Breast epithelium (tissue), 3 donors: ENCODE data around the gene AKAP9.

ENCODE experiments used
- POLR2A ChIP-seq: fragments of 450-650 bp; IDR thresholded peaks from one replicate; pipeline ENCODE4 v1.6.1; 2016; ENCODE audit warnings: antibody characterized with exemption, mild to moderate bottlenecking, moderate library complexity
- POLR2AphosphoS5 ChIP-seq, 3 donors: sonication (generic); formaldehyde crosslinking; IDR thresholded peaks; one replicate each; pipeline ENCODE4 v1.6.1; 2017; ENCODE audit warnings: antibody characterized with exemption in 3 of 3

- TF ChIP-seq POLR2AphosphoS5 (IDR thresholded peaks at IDR 0.05) (no peak), POLR2A (no peak)
Observed at GRCh38 chr7:91947948-91948347, 7.3 kb downstream of the AKAP9 start.
